SK-N-MC (cell line): ENCODE measurements around the gene CTNNB1.

Source experiments
- EZH2 ChIP-seq: fragments of 200-600 bp; sonication (generic); IDR thresholded peaks from one replicate; pipeline ENCODE4 v1.6.1; 2017; ENCODE audit warnings: antibody characterized with exemption
- POLR2AphosphoS5 ChIP-seq: IDR thresholded peaks from 2 replicates; pipeline ENCODE4 v1.6.1; 2012; ENCODE audit warnings: mild to moderate bottlenecking, low read depth, low read length, borderline replicate concordance

- TF ChIP-seq EZH2, result no peak
- TF ChIP-seq POLR2AphosphoS5, result no peak
Observed at GRCh38 chr3:41173926-41174885, 25.1 kb upstream of the CTNNB1 start.
